IMR-90 (cell line): ENCODE measurements around the gene POU2F2. TPM values are rescaled to one million over a fixed set of nuclear protein-coding genes. Genes with fewer than 3 reads are reported as not detected.

Source experiments
- ATAC-seq: fragments of 200-7000 bp; cut with Tn5 transposase; 2 replicates; pipeline ENCODE4 v1.9.1; 2020; ENCODE audit warnings: low read depth, mild to moderate bottlenecking, moderate library complexity
- BruUV-seq: library from RNA; stranded (reverse); fragments of 400-500 nt; replicated peaks from 2 replicates; lab custom pipeline; 2021; lab: Mats Ljungman, UMichigan
- CTCF ChIA-PET: fragments of 300-600 bp; formaldehyde crosslinking; extraction: SDS; loops from one replicate; lab custom pipeline; 2021; ENCODE audit warnings: antibody characterized with exemption; lab: Yijun Ruan, JAX
- POLR2A ChIA-PET: fragments of 300-600 bp; sonication (Branson Sonifier 250); formaldehyde crosslinking; loops from one replicate; lab custom pipeline; 2022; ENCODE audit warnings: antibody characterized with exemption; ENCODE audit not compliant: unreplicated experiment; lab: Charles Lee
- DNase-seq: peaks from one replicate; pipeline ENCODE4 v3.0.0; 2013
- H2AFZ ChIP-seq: replicated peaks from 2 replicates; pipeline ENCODE3; 2013; ENCODE audit warnings: low read length, mild to moderate bottlenecking; ENCODE audit not compliant: poor library complexity
- H2AK5ac ChIP-seq: 2 replicates; pipeline ENCODE4 v1.6.1; 2013; ENCODE audit warnings: low read depth, low read length, inconsistent platforms
- H2AK9ac ChIP-seq: replicated peaks from 2 replicates; pipeline ENCODE3; 2013; ENCODE audit warnings: mild to moderate bottlenecking, low read depth, low read length, moderate library complexity; ENCODE audit not compliant: poor library complexity
- H2BK120ac ChIP-seq: 2 replicates; pipeline ENCODE4 v1.6.1; 2013; ENCODE audit warnings: low read depth, low read length, inconsistent platforms
- H2BK15ac ChIP-seq: 3 replicates; pipeline ENCODE4 v1.6.1; 2013; ENCODE audit warnings: low read depth, low read length, inconsistent platforms
- H2BK20ac ChIP-seq: 2 replicates; pipeline ENCODE4 v1.6.1; 2013; ENCODE audit warnings: low read depth, mild to moderate bottlenecking, inconsistent platforms, low read length, moderate library complexity
- H2BK5ac ChIP-seq: 2 replicates; pipeline ENCODE4 v1.6.1; 2013; ENCODE audit warnings: mild to moderate bottlenecking, low read depth, low read length, inconsistent platforms; ENCODE audit not compliant: poor library complexity, severe bottlenecking
- H3K14ac ChIP-seq: replicated peaks from 2 replicates; pipeline ENCODE4 v1.6.1; 2013; ENCODE audit warnings: low read depth, low read length, inconsistent platforms
- H3K18ac ChIP-seq: 2 replicates; pipeline ENCODE4 v1.6.1; 2013; ENCODE audit warnings: low read depth, low read length, control low read depth
- H3K23ac ChIP-seq: 2 replicates; pipeline ENCODE4 v1.6.1; 2013; ENCODE audit warnings: low read depth, low read length, inconsistent platforms
- H3K27ac ChIP-seq: 2 replicates; pipeline ENCODE4 v1.5.1; 2013; ENCODE audit warnings: mild to moderate bottlenecking, control low read depth, low read length; ENCODE audit not compliant: insufficient read depth
- H3K27me3 ChIP-seq: 2 replicates; pipeline ENCODE4 v1.6.1; 2013; ENCODE audit warnings: low read length; ENCODE audit not compliant: control insufficient read depth, insufficient read depth
- H3K36me3 ChIP-seq: 2 replicates; pipeline ENCODE4 v1.6.1; 2013; ENCODE audit warnings: low read length, mixed read lengths; ENCODE audit not compliant: control insufficient read depth, insufficient read depth
- H3K4ac ChIP-seq: 2 replicates; pipeline ENCODE4 v1.6.1; 2013; ENCODE audit warnings: low read depth, low read length, inconsistent platforms
- H3K4me1 ChIP-seq: 2 replicates; pipeline ENCODE4 v1.6.1; 2013; ENCODE audit warnings: low read length, mixed read lengths; ENCODE audit not compliant: control insufficient read depth, insufficient read depth
- H3K4me2 ChIP-seq: 2 replicates; pipeline ENCODE4 v1.6.1; 2013; ENCODE audit warnings: low read depth, mild to moderate bottlenecking, control low read depth, low read length, moderate library complexity
- H3K4me3 ChIP-seq: 2 replicates; pipeline ENCODE4 v1.5.1; 2013; ENCODE audit warnings: low read depth, mild to moderate bottlenecking, control low read depth, low read length, moderate library complexity; ENCODE audit not compliant: insufficient read depth
- H3K56ac ChIP-seq: 2 replicates; pipeline ENCODE4 v1.6.1; 2013; ENCODE audit warnings: low read length, inconsistent platforms; ENCODE audit not compliant: insufficient read depth; ENCODE audit errors: extremely low read depth
- H3K79me1 ChIP-seq, 2 experiments: 2 replicates each; pipeline ENCODE4 v1.6.1; 2013; ENCODE audit warnings: low read length in 2 of 2, inconsistent platforms in 1 of 2, low read depth in 1 of 2
- H3K9ac ChIP-seq: 2 replicates; pipeline ENCODE4 v1.6.1; 2013; ENCODE audit warnings: low read depth, low read length, control low read depth
- H3K9me1 ChIP-seq: 2 replicates; pipeline ENCODE4 v1.6.1; 2013; ENCODE audit warnings: low read length, inconsistent platforms; ENCODE audit not compliant: insufficient read depth
- H3K9me3 ChIP-seq: 2 replicates; pipeline ENCODE4 v1.6.1; 2013; ENCODE audit warnings: low read length; ENCODE audit not compliant: control insufficient read depth, insufficient read depth
- H4K20me1 ChIP-seq: 2 replicates; pipeline ENCODE4 v1.6.1; 2013; ENCODE audit warnings: low read length, inconsistent platforms; ENCODE audit not compliant: insufficient read depth
- H4K5ac ChIP-seq: 2 replicates; pipeline ENCODE4 v1.6.1; 2013; ENCODE audit warnings: mild to moderate bottlenecking, low read depth, low read length, control low read depth
- H4K8ac ChIP-seq, 2 experiments: 2 replicates each; pipeline ENCODE4 v1.6.1; 2013; ENCODE audit warnings: low read depth in 2 of 2, low read length in 2 of 2, control low read depth in 1 of 2, inconsistent platforms in 1 of 2
- H4K91ac ChIP-seq: 2 replicates; pipeline ENCODE4 v1.6.1; 2013; ENCODE audit warnings: low read depth, low read length, inconsistent platforms; ENCODE audit not compliant: insufficient read depth
- RCOR1 ChIP-seq: IDR thresholded peaks from 2 replicates; pipeline ENCODE4 v1.6.1; 2012; ENCODE audit warnings: mild to moderate bottlenecking, low read length, improper control_type of control experiment; ENCODE audit not compliant: insufficient replicate concordance
- dilution Hi-C: fragments of 300-500 bp; cut with HindIII; formaldehyde crosslinking; loops from one replicate; pipeline ENCODE4 v1.14.3; 2018; ENCODE audit warnings: low sequenced_read_pairs; ENCODE audit not compliant: unreplicated experiment
- in situ Hi-C: fragments of 300-500 bp; cut with MboI; formaldehyde crosslinking; loops from 3 replicates; pipeline ENCODE4 v1.14.3; 2019; ENCODE audit warnings: low sequenced_read_pairs, inconsistent platforms, mixed read lengths
- intact Hi-C: fragments of 100-400 bp; cut with micrococcal nuclease; formaldehyde crosslinking; loops from 2 replicates; pipeline ENCODE4 v1.10.0; 2022
- polyA plus RNA-seq, 3 experiments: library from polyadenylated mRNA; depleted of rRNA; stranded (reverse); fragments of >200 nt; gene quantifications; 2 replicates each; pipeline ENCODE4 v1.2.3, GENCODE V29; 2012; ENCODE audit warnings: low replicate concordance in 1 of 3
- total RNA-seq: library from RNA; depleted of rRNA; stranded (reverse); fragments of >200 nt; gene quantifications from 2 replicates; pipeline ENCODE4 v1.2.3, GENCODE V29; 2012

The POU2F2 gene
- total and polyA plus RNA-seq, 2 of the 4 experiments (the other 2 are of a cell fraction) = 0.54 to 5.0 TPM

GRCh38 chr19:42040031-42040430 lies 92.2 kb downstream of the POU2F2 start:
- no peaks in the 10 kb centered on the region for H3K79me1 ChIP-seq
- H2AFZ ChIP-seq = no peak overlapping the region
- in situ Hi-C loops = no loop called here
- no peak overlapping the region for H3K4me3 ChIP-seq
- no peaks in the 10 kb centered on the region for H3K4me1 ChIP-seq
- no peak for ATAC-seq
- no peak for DNase-seq
- H2BK20ac ChIP-seq = no peak overlapping the region
- H2BK120ac ChIP-seq = no peak overlapping the region
- H3K27me3 ChIP-seq = peaks cover 31% of the 10 kb centered on the region
- no peaks in the 10 kb centered on the region for H3K9me3 ChIP-seq
- no peak overlapping the region for H2AK5ac ChIP-seq
- no peak overlapping the region for H3K56ac ChIP-seq
- CTCF ChIA-PET = no interaction called here
- H3K36me3 ChIP-seq = no peaks in the 10 kb centered on the region
- no peak overlapping the region for H2BK5ac ChIP-seq
- POLR2A ChIA-PET = no interaction called here
- no TSS peak for BruUV-seq
- no peak overlapping the region for H3K23ac ChIP-seq
- no peak overlapping the region for H3K18ac ChIP-seq
- dilution Hi-C loops = no loop called here
- no peak for TF ChIP-seq RCOR1
- no peak overlapping the region for H3K4ac ChIP-seq
- H4K8ac ChIP-seq = no peak overlapping the region
- no peak overlapping the region for H2BK15ac ChIP-seq
- H3K9ac ChIP-seq = no peak overlapping the region
- no peak overlapping the region for H2AK9ac ChIP-seq
- no peak overlapping the region for H3K4me2 ChIP-seq
- intact Hi-C loops = no loop called here
- no peak overlapping the region for H4K5ac ChIP-seq
- no peaks in the 10 kb centered on the region for H4K20me1 ChIP-seq
- no peaks in the 10 kb centered on the region for H3K9me1 ChIP-seq
- no peak overlapping the region for H4K91ac ChIP-seq
- H3K14ac ChIP-seq = no peak overlapping the region
- H3K27ac ChIP-seq = no peak overlapping the region
